GM20000 (cell line): ENCODE measurements around the gene RIGI.
"Not testable (repeated sequence)": the region's sequence is repeated elsewhere in the genome, so short reads cannot be mapped to it uniquely, and the experiment has no call there.

Experiments used
- DNase-seq: peaks from one replicate; pipeline ENCODE4 v3.0.0; 2012; ENCODE audit warnings: low spot score
- TF ChIP-seq, protein P1 (sequence below): IDR thresholded peaks from 2 replicates; pipeline ENCODE4 v1.5.1; 2012; ENCODE audit warnings: mild to moderate bottlenecking, control low read depth; ENCODE audit errors: extremely low read depth, missing control alignments

Gene RIGI

DNA sequence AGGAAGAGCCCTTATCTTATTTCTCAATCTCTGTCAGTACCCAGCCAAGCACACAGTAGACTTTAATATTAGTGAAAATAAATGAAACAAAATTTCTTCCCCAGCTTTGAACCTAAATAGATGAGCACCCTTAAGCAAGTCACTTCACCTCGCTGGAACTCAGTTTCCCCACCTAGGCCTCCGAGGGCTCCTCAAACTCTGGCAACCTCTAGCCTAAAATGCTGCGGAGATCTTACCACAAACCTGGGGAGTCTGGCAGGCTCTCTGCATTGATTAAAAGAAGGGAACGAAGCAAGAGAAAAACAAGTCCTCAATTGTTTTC is 326 bp downstream of the RIGI start:
- peak; percentile 9 for DNase-seq
- TF ChIP-seq, protein P1, sequence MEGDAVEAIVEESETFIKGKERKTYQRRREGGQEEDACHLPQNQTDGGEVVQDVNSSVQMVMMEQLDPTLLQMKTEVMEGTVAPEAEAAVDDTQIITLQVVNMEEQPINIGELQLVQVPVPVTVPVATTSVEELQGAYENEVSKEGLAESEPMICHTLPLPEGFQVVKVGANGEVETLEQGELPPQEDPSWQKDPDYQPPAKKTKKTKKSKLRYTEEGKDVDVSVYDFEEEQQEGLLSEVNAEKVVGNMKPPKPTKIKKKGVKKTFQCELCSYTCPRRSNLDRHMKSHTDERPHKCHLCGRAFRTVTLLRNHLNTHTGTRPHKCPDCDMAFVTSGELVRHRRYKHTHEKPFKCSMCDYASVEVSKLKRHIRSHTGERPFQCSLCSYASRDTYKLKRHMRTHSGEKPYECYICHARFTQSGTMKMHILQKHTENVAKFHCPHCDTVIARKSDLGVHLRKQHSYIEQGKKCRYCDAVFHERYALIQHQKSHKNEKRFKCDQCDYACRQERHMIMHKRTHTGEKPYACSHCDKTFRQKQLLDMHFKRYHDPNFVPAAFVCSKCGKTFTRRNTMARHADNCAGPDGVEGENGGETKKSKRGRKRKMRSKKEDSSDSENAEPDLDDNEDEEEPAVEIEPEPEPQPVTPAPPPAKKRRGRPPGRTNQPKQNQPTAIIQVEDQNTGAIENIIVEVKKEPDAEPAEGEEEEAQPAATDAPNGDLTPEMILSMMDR: no peak

DNA sequence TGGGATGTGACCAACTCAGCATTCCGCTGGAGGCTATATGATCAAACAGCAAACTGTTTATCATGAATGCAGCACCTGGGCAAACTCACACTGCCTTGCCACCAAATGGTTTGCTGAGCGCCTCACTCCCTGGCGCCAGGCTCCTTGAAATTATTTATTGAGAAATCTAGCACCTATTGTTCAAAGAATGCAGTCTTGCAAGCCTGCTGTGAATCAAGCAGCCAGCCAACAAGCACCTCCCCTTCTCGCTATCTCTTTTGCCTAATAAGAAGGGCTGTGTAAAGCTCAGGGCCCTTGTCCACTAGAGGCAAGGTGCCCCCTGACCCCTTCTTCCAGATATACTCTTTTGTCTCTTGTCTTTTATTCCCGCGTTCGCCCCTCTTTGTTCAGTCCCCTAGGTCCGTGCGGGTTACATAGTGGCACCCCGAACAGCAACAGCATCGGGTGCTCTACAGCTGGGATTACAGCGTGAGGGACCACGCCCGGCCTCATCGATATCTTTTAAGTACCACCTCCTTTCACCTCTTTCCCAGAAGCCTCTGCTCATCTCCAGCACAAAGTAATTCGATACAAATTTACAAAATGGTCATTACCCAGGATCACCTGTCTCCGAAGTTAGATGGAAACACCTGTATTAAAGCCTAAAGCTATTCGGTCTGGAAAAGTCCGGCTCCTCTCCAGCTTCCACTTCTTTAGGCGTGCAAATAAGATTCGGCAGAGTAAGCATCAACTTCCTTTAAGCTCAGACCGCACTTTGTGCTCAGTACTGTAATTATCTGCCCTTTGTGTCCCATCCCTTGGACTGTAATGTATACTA is 896 bp downstream of the RIGI start:
- TF ChIP-seq, protein P1: no peak
- DNase-seq: no peak

DNA sequence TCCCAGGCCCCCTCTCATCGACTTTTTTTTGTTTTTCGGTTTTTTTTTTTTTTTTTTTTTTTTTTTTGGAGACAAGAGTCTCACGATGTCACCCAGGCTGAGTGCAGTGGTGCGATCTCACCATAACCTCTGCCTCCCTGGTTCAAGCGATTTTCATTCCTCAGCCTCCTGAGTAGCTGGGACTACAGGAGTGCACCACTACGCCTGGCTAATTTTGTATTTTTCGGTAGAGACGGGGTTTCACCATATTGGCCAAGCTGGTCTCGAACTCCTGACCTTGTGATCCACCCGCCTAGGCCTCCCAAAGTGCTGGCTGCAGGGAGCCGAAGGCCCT is 1.5 kb downstream of the RIGI start:
- not testable (repeated sequence) for DNase-seq

- DNase-seq: no peak
- TF ChIP-seq, protein P1: no peak
Measured at GRCh38 chr9:32523910-32524309, 2.1 kb downstream of the RIGI start.

DNA sequence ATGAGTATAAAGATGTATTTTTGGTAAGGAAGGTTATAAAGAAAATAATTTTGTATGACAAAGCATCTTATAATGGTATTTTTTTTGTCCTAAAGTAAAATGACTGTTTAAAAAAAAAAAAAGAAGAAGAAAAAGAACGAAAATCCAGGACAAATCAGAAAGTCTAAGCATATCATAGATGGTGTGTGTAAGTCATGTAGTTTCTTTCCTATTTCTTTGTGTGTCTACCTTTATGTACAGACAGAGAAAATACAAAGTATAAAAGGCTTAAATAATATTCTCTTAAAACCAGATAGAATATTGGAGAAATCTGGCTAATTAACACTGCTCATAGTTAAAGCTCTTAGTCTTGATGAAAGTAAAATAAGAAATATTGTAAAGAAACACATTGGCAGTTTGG is 7.7 kb downstream of the RIGI start:
- DNase-seq: no peak

GRCh38 chr9:32516241-32516640 is 9.8 kb downstream of the RIGI start:
- TF ChIP-seq, protein P1: no peak
- no peak for DNase-seq

More for the DNA sequence above, 7.7 kb downstream of the RIGI start:
- TF ChIP-seq, protein P1: no peak

GRCh38 chr9:32508728-32509127 is 17.3 kb downstream of the RIGI start:
- TF ChIP-seq, protein P1: no peak
- no peak for DNase-seq

- DNase-seq: no peak
Measured at GRCh38 chr9:32503008-32503407, 23.0 kb downstream of the RIGI start.

More at GRCh38 chr9:32503008-32503407, 23.0 kb downstream of the RIGI start:
- TF ChIP-seq, protein P1: no peak
